Spinal cord (tissue), 10 donors: ENCODE results near the gene ABHD16A. TPM values are rescaled to one million over a fixed set of nuclear protein-coding genes. Genes with fewer than 3 reads are reported as not detected.

Source experiments
- DNase-seq, 6 donors: peaks; one replicate each; pipeline versions ENCODE4 v3.0.0 to v3.0.0-alpha.2; 2013 to 2015; ENCODE audit warnings: low spot score in 6 of 6, low read depth in 4 of 6
- H3K27ac ChIP-seq: one replicate; pipeline ENCODE4 v1.5.1; 2013; ENCODE audit warnings: low read depth, low read length, control low read depth
- H3K27me3 ChIP-seq: one replicate; pipeline ENCODE4 v1.6.1; 2013; ENCODE audit warnings: low read length; ENCODE audit not compliant: control insufficient read depth, insufficient read depth
- H3K36me3 ChIP-seq: one replicate; pipeline ENCODE4 v1.6.1; 2013; ENCODE audit warnings: low read length; ENCODE audit not compliant: control insufficient read depth, insufficient read depth
- H3K4me1 ChIP-seq: one replicate; pipeline ENCODE4 v1.6.1; 2013; ENCODE audit warnings: low read length; ENCODE audit not compliant: control insufficient read depth, insufficient read depth
- H3K4me3 ChIP-seq: one replicate; pipeline ENCODE4 v1.5.1; 2013; ENCODE audit warnings: low read depth, low read length, control low read depth
- H3K9me3 ChIP-seq: one replicate; pipeline ENCODE4 v1.6.1; 2013; ENCODE audit warnings: low read length; ENCODE audit not compliant: control insufficient read depth, insufficient read depth
- WGBS: methylation state at CpG from one replicate; pipeline ENCODE4 v1.1.5; 2013; ENCODE audit warnings: missing lambda C conversion rate; ENCODE audit not compliant: insufficient coverage; 5-methylcytosine and 5-hydroxymethylcytosine counted together
- polyA plus RNA-seq, 2 donors: library from polyadenylated mRNA; unstranded; fragments of 120-200 nt; gene quantifications; one replicate each; pipeline ENCODE4 v1.2.1, GENCODE V29; 2013; ENCODE audit not compliant: insufficient read length in 2 of 2
- total RNA-seq, 2 donors: library from RNA; depleted of rRNA in 1 of 2; stranded (reverse); fragments of 120-200 nt in 1 of 2; fragments of >200 nt in 1 of 2; gene quantifications; one replicate each; pipeline versions ENCODE4 v1.2.3 to v1.2.4, GENCODE V29; 2013 to 2014
- donor health status: healthy.

Gene ABHD16A
- total and polyA plus RNA-seq, 4 donors: 51.8 to 85.8 (median 77.8) TPM

DNA sequence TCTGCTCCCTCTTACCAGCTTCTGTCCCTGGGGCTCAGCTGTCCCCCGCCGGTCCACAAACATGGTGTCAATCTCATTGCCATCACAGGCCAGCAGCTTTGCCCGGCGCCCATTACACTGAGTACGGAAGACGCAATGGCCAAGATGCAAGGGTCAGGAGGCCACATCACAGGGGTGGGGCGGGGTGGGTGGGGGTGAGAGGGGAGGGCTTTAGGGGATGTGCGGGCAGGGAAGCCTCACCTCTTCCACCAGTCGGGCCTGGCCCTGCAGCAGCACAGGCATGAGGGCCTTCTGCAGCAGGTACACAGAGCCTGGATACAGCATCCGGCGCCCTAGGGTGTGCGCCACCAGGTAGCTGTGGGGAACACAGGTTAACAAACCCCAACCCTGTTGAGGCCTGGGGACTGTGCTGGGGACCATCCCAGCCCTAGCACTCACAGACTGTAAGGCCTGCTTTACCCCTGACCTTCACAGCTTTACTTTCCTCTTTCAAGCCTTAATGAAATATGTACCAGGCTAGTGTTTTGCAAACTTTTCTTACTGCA, 11.5 kb downstream of the ABHD16A start:
- H3K36me3 ChIP-seq: peaks cover 94% of the 10 kb centered on the region
- H3K27ac ChIP-seq: no peak overlapping the region
- no peaks in the 10 kb centered on the region for H3K9me3 ChIP-seq
- H3K4me3 ChIP-seq: no peak overlapping the region
- no peak for DNase-seq
- no peaks in the 10 kb centered on the region for H3K27me3 ChIP-seq
- no peaks in the 10 kb centered on the region for H3K4me1 ChIP-seq
- WGBS: 87% methylated on average over 5 of the region's 12 CpGs

DNA sequence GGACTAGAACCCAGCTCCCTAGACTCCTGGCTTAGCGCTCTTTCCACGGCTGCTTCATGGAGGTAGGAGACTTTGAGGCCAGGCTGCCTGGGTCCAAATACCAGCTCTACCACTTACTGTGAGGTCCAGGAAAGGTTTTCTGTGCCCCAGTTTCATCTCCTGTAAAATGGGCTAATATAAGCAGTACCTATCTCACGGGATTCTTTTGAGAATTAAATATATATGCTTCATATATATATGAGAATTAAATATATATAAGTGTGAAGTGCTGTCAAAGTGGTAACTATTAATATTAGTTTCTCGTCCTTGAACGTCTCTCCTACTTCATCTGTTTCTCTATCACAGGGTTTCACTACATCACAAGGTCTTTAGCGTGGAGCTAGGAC, 12.1 kb downstream of the ABHD16A start:
- Histone ChIP-seq H3K36me3 (peaks cover 94% of the 10 kb centered on the region), H3K4me3 (no peak overlapping the region), H3K27me3 (no peaks in the 10 kb centered on the region), H3K27ac (no peak overlapping the region), H3K9me3 (no peaks in the 10 kb centered on the region), H3K4me1 (no peaks in the 10 kb centered on the region)
- WGBS: 92% methylated on average over 2 of the region's 6 CpGs
- DNase-seq: no peak

DNA sequence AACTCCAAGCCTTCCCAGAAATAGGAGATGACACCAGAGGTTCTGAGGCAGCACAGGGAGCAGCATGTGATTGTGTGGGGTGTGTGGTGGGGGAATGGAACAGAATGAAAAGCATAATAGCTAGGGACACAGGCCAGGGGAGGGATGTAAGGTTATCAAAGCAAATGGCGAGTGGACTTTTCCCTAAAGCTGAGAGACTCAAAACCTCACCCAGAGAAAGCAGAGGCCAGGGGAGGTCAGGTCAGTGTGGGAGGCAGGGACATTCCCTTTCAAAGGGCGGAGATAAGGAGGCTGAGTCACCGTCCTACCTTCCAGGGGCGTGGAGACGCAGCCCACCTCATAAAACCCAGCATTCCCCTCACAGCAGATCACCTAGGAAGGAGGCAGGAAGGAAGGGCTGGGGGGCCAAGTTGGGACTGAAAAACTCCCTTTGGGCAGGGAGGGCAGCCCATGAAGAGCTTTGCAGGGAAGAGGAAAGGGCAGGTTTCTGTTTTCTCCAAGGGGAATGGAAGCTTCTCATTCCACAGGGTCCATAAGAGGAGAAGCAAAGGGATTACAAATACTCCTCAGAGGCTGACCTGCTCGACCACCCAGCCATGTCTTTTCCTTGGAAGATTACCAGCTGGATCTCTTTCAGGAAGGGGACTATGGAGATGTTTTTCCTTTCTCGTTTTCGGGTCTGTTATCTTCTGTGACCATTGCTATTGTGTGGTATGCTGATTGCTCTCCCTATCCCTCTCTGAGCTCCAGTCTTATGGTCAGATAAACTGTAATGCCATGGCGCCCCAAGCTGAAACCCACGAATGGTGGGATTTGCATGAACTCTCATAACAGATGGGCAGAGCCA, 12.7 kb downstream of the ABHD16A start:
- Histone ChIP-seq H3K36me3 (peaks cover 94% of the 10 kb centered on the region), H3K4me3 (no peak overlapping the region), H3K9me3 (no peaks in the 10 kb centered on the region), H3K27me3 (no peaks in the 10 kb centered on the region), H3K27ac (no peak overlapping the region), H3K4me1 (no peaks in the 10 kb centered on the region)
- DNase-seq: no peak
- WGBS: 58% methylated on average over 3 of the region's 10 CpGs

DNA sequence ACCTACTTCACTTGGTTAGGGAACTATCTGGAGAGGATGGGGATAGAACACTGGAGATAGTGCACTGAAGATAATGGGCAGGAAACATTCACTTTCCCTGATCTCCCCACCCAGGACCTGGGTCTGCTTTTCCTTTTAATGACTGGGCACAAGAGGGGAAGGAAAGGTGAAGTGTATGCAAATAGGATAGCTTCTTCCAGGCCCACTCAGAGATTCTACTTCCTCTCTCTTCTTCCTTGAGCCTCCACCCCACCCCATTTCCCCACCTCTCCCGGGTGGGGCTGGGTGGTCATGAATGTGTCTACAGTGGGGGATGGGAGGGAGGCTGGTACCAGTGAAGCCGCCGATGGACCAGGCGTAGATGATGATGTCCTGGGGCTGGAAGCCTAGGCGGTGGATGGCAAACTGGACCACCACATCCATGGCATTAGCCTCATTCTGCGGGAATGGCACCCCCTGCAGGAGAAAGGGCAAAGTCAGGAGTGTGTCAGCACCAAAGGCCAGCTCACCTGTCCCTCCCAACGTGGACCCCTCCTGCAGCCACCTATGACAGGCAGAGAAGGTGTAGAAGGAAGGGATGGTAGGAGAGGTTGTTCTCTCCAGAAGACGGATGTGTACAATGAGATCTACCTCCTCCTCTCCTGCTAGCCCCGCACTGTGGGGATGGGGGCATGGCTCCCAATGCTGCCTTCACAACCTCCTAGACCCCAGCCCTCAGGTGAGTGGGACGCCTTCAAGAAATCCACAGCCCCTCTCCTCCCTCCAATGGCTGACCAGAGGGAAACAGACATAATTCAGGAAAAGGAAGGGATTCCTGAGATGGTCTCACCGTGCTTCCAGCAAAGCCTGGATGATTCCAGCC, 13.6 kb downstream of the ABHD16A start:
- Histone ChIP-seq H3K4me3 (no peak overlapping the region), H3K27me3 (no peaks in the 10 kb centered on the region), H3K9me3 (no peaks in the 10 kb centered on the region), H3K4me1 (no peaks in the 10 kb centered on the region), H3K36me3 (peaks cover 90% of the 10 kb centered on the region), H3K27ac (no peak overlapping the region)
- 85% methylated on average over 7 of the region's 11 CpGs for WGBS
- no peak for DNase-seq

DNA sequence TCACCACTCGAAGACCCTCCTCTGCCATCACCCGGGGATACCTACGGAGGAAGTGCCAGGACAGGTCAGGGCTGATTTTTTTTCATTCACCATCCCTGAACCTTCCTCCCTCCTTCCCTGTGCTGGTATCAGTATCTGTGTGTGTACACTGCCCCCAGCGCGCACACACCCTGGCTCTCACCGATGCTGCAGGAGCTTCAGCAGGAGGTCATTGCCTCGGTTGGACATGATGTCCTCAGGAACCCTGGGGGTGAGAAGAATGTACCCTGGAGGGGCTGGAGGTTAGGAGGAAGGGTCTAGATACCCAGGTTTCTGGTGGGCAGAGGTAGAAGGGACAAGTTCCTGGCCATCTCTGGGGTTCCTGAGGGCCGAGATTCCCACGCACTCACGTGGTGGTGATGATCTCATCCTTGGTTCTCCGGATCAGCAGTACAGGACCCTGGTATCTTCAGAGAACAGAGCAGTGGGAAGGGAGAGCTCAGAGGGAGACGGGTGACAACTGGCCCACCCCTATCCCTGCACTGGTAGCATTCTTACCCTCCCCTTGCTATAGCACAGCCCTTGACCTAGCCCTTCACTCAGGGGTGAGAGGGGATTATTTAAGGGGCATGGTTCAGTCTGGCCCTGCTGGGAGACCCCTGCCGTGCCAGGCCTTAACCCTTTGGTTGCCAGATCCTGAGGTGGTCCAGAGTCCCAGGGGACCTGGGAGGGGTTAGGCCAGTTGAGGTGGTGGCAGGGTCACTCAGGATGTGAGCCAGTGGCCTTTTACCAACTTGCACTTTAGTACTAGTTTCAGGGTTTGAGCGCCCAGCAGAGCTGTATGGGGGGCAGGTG, 15.0 kb downstream of the ABHD16A start:
- DNase-seq: no peak
- WGBS: 85% methylated on average over 9 of the region's 14 CpGs
- peaks cover 84% of the 10 kb centered on the region for H3K36me3 ChIP-seq
- no peak overlapping the region for H3K27ac ChIP-seq
- H3K9me3 ChIP-seq: no peaks in the 10 kb centered on the region
- H3K27me3 ChIP-seq: no peaks in the 10 kb centered on the region
- H3K4me3 ChIP-seq: no peak overlapping the region
- H3K4me1 ChIP-seq: peaks cover 8% of the 10 kb centered on the region

DNA sequence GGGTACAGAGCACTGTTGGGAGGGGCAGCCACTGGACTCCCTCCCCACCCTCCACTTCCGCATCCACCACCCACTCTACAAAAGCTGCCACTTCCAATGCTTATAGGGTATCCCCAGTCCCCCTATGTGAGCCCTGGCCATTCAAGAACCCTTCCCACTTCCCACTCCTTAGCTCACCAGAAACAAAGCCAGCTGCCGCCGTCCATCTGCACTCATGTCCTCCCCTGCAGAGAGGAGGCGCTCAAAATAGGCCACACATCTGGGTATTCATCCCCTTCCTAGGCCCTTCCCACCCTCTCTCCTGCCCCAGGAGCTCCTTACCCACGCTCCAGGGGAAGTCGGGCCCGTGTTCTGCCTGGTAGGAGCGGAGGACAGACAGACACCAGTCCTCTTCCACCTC, 15.8 kb downstream of the ABHD16A start:
- Histone ChIP-seq H3K4me3 (no peak overlapping the region), H3K4me1 (peaks cover 16% of the 10 kb centered on the region), H3K27ac (no peak overlapping the region), H3K36me3 (peaks cover 77% of the 10 kb centered on the region), H3K27me3 (no peaks in the 10 kb centered on the region), H3K9me3 (no peaks in the 10 kb centered on the region)
- WGBS: 73% methylated on average over 5 of the region's 8 CpGs
- no peak for DNase-seq

DNA sequence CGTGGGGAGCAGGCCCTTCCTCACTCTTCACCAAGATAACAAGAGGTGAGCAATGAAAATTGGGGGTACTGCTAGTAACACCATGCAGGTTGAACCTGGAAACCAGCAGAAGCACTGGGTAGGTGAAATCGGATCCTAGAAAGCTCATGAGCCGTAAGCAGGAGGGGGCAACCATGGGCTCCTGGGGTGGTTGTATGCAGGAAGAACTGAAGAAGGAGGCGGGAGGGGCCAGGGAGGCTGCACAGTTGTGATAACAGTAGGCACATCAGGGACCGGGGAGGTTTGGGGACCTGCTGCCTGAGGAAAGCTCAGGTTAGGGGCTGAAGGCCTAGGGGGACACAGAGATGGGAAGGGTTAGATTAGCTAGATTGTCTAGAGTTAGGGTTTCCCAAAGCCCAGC, 16.6 kb downstream of the ABHD16A start:
- WGBS: 83% methylated on average over 4 of the region's 5 CpGs
- no peaks in the 10 kb centered on the region for H3K27me3 ChIP-seq
- peaks cover 24% of the 10 kb centered on the region for H3K4me1 ChIP-seq
- H3K4me3 ChIP-seq: no peak overlapping the region
- peaks cover 71% of the 10 kb centered on the region for H3K36me3 ChIP-seq
- no peaks in the 10 kb centered on the region for H3K9me3 ChIP-seq
- no peak overlapping the region for H3K27ac ChIP-seq
- DNase-seq: no peak

DNA sequence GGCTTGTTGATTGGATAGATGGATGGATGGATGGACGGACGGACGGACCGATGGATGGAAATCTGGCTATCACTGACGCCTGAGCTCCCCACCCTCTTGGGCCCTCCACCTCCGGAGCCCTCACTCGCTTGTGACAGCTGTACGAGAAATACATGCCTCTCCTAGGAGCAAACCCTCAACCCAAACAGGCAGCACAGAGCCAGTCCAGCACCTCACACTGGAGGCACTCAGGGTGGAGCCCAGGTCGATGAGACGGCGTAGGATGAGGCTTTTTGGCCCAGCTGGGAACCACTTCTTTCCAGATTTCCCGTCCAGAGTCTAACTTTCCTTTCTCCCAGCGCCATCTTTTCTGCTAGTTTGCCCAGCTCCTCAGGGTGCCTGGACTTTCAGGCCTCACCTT, 19.5 kb downstream of the ABHD16A start:
- WGBS: 41% methylated on average over 7 of the region's 13 CpGs
- no peaks in the 10 kb centered on the region for H3K9me3 ChIP-seq
- peak overlapping the region; percentile 86 for H3K27ac ChIP-seq
- peak in 2 of 6 donors; percentile 23 to 54 for DNase-seq
- H3K36me3 ChIP-seq: peaks cover 47% of the 10 kb centered on the region
- H3K4me1 ChIP-seq: peaks cover 39% of the 10 kb centered on the region
- no peaks in the 10 kb centered on the region for H3K27me3 ChIP-seq
- peak overlapping the region; percentile 47 for H3K4me3 ChIP-seq

DNA sequence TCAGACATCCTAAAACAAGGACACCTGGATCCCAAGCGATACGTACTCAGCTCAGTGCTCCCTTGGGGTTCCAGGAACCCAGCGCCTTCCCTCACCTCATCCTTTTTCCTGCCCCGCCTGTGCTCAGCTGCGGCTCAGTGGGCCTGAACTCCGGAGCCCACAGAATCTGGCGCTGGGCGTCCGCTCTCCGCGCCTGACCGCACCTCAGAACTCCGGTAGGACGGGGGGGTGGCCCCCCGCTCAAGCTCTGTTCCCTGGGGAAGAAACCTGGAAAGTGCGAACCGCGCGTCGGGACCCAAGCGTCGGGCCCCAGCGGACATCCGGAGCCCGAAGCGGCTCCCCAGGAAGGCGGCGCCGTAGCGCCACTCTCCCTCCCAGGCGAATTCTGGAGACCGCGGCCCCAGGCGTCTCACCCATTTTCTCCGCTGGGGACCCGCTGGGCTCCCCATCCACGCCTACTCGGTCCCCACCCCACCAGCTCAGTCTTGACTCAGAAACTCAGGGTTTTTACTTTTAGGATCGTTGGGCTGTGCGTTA, 21.9 kb downstream of the ABHD16A start:
- H3K27ac ChIP-seq: peak overlapping the region; percentile 86
- H3K9me3 ChIP-seq: no peaks in the 10 kb centered on the region
- no peaks in the 10 kb centered on the region for H3K27me3 ChIP-seq
- 2% methylated on average over 36 of the region's 40 CpGs for WGBS
- DNase-seq: peak in 2 of 6 donors; percentile 30 to 61
- peaks cover 23% of the 10 kb centered on the region for H3K36me3 ChIP-seq
- peaks cover 39% of the 10 kb centered on the region for H3K4me1 ChIP-seq
- H3K4me3 ChIP-seq: peak overlapping the region; percentile 66
